HEK293 (cell line): ENCODE results near the gene KIF7.
A peak's percentile ranks its signal among the peaks of the same experiment; 100 is the strongest.

Experiments
- CTCF ChIA-PET: fragments of 350-600 bp; formaldehyde crosslinking; extraction: SDS; loops from one replicate; lab custom pipeline; 2021; ENCODE audit warnings: antibody characterized with exemption; lab: Yijun Ruan, JAX
- POLR2A ChIA-PET: fragments of 300-600 bp; formaldehyde crosslinking; extraction: SDS; loops from one replicate; lab custom pipeline; 2020; ENCODE audit warnings: antibody characterized with exemption, inconsistent platforms; lab: Yijun Ruan, JAX
- H3K27ac ChIP-seq: fragments of 200-500 bp; sonication (Bioruptor generic); 2 replicates; pipeline ENCODE4 v1.5.1; 2014; ENCODE audit warnings: low read depth, low read length, control low read depth, inconsistent platforms; ENCODE audit errors: extremely low read depth
- H3K36me3 ChIP-seq, 2 experiments: fragments of 200-500 bp in 1 of 2; sonication (Bioruptor generic) in 1 of 2; 1 replicate in 1 of 2; 2 replicates in 1 of 2; pipeline ENCODE4 v1.5.1; 2014 to 2017; ENCODE audit warnings: inconsistent platforms in 2 of 2, low read length in 2 of 2; ENCODE audit not compliant: control insufficient read depth in 2 of 2, insufficient read depth in 1 of 2
- H3K4me1 ChIP-seq: fragments of 200-500 bp; sonication (Bioruptor generic); 2 replicates; pipeline ENCODE4 v1.5.1; 2014; ENCODE audit warnings: mild to moderate bottlenecking, low read length, inconsistent platforms; ENCODE audit not compliant: control insufficient read depth, insufficient read depth
- H3K4me3 ChIP-seq: 2 replicates; pipeline ENCODE4 v1.5.1; 2011; ENCODE audit warnings: low read depth, mild to moderate bottlenecking, control low read depth, low read length, moderate library complexity
- H3K9me3 ChIP-seq: fragments of 200-500 bp; sonication (Bioruptor generic); 2 replicates; pipeline ENCODE4 v1.5.1; 2014; ENCODE audit warnings: low read depth, low read length, inconsistent platforms; ENCODE audit not compliant: control insufficient read depth, insufficient read depth
- GLI4 ChIP-seq: fragments of 450-650 bp; formaldehyde crosslinking; IDR thresholded peaks from 2 replicates; pipeline ENCODE4 v1.5.1; 2016; ENCODE audit warnings: missing biosample characterization, missing genetic modification characterization
- GLIS2 ChIP-seq: fragments of 450-650 bp; formaldehyde crosslinking; IDR thresholded peaks from 2 replicates; pipeline ENCODE4 v1.5.1; 2016; ENCODE audit warnings: missing biosample characterization, missing genetic modification characterization
- MZF1 ChIP-seq: fragments of 450-650 bp; formaldehyde crosslinking; IDR thresholded peaks from 2 replicates; pipeline ENCODE4 v1.5.1; 2017; ENCODE audit warnings: missing biosample characterization, missing genetic modification characterization, borderline replicate concordance
- ZFHX2 ChIP-seq: fragments of 450-650 bp; formaldehyde crosslinking; conservative IDR thresholded peaks from 2 replicates; pipeline ENCODE4 v1.5.1; 2016; ENCODE audit warnings: missing biosample characterization, missing genetic modification characterization
- ZFP69B ChIP-seq: fragments of 450-650 bp; formaldehyde crosslinking; IDR thresholded peaks from 2 replicates; pipeline ENCODE4 v1.5.1; 2016; ENCODE audit warnings: missing biosample characterization, missing genetic modification characterization
- ZNF19 ChIP-seq: fragments of 450-650 bp; formaldehyde crosslinking; IDR thresholded peaks from 2 replicates; pipeline ENCODE4; 2016; ENCODE audit warnings: missing biosample characterization, missing genetic modification characterization, low read depth
- ZNF302 ChIP-seq: fragments of 450-650 bp; formaldehyde crosslinking; IDR thresholded peaks from 2 replicates; pipeline ENCODE4 v1.5.1; 2016; ENCODE audit warnings: missing biosample characterization, missing genetic modification characterization, low read depth
- ZNF335 ChIP-seq: fragments of 450-650 bp; formaldehyde crosslinking; conservative IDR thresholded peaks from 2 replicates; pipeline ENCODE4 v1.5.1; 2016; ENCODE audit warnings: missing biosample characterization, missing genetic modification characterization
- ZNF596 ChIP-seq: fragments of 450-650 bp; IDR thresholded peaks from 2 replicates; pipeline ENCODE4 v1.5.0; 2018; ENCODE audit warnings: missing biosample characterization, mild to moderate bottlenecking, missing genetic modification characterization, moderate library complexity
- ZNF629 ChIP-seq: fragments of 450-650 bp; formaldehyde crosslinking; IDR thresholded peaks from 2 replicates; pipeline ENCODE4 v1.5.1; 2017; ENCODE audit warnings: missing biosample characterization, missing genetic modification characterization
- ZNF701 ChIP-seq: fragments of 450-650 bp; formaldehyde crosslinking; IDR thresholded peaks from 2 replicates; pipeline ENCODE4 v1.5.1; 2016; ENCODE audit warnings: missing biosample characterization, missing genetic modification characterization
- ZNF768 ChIP-seq: fragments of 450-650 bp; formaldehyde crosslinking; IDR thresholded peaks from 2 replicates; pipeline ENCODE4 v1.5.1; 2018; ENCODE audit warnings: missing biosample characterization, mild to moderate bottlenecking, missing genetic modification characterization
- ZNF792 ChIP-seq: fragments of 450-650 bp; formaldehyde crosslinking; IDR thresholded peaks from 2 replicates; pipeline ENCODE4 v1.5.1; 2016; ENCODE audit warnings: missing biosample characterization, missing genetic modification characterization
- ZSCAN4 ChIP-seq: fragments of 450-650 bp; formaldehyde crosslinking; IDR thresholded peaks from 2 replicates; pipeline ENCODE4 v1.5.1; 2017; ENCODE audit warnings: missing biosample characterization, missing genetic modification characterization
- TF ChIP-seq, protein P1 (sequence below): fragments of 450-650 bp; formaldehyde crosslinking; IDR thresholded peaks from 2 replicates; pipeline ENCODE4 v1.5.1; 2016; ENCODE audit warnings: missing biosample characterization, missing genetic modification characterization
- TF ChIP-seq, protein P2 (sequence below): fragments of 450-650 bp; formaldehyde crosslinking; IDR thresholded peaks from 2 replicates; pipeline ENCODE4 v1.5.1; 2016; ENCODE audit warnings: missing biosample characterization, missing genetic modification characterization

KIF7 gene

DNA sequence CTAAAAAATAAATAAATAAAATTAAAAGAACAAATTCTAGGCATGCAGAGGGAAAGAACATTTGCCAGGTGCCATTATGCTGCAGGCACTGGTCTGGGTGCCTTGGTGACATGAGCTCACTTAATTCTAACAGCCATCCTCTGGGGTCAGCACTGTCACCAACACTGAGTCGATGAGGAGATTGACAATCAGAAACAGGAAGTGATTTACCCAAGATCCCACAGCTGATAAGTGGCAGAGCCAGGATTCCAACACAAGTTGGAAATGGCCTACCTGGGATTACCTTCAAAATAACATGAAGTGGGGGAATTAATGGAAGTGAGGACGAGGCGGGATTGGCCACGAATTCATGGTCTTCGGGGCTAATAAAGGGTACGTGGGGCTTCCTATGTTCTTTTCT is 20.3 kb upstream of the KIF7 start (continued):
- TF ChIP-seq ZNF302 (tag by site-specific recombination) (no peak), ZNF596 (no peak), ZFHX2 (tag by site-specific recombination) (no peak), MZF1 (no peak)
- TF ChIP-seq, all 188 proteins: peak for 0

- Histone ChIP-seq H3K4me3 (no peak overlapping the region), H3K9me3 (no peaks in the 10 kb centered on the region), H3K27ac (no peak overlapping the region), H3K4me1 (no peaks in the 10 kb centered on the region), H3K36me3 (no peaks in the 10 kb centered on the region)
- ChIA-PET CTCF (interaction anchor here (2.3 to 5.0 kb wide), 3 partner anchors 12 to 27 kb away, joined by 12 to 31 read pairs (median 15); no protein-coding TSS in a partner anchor), POLR2A (no interaction called here)
- no peak for TF ChIP-seq ZNF701 (tag by site-specific recombination)
- TF ChIP-seq ZNF629 (tag by site-specific recombination), result no peak
- TF ChIP-seq ZFP69B (tag by site-specific recombination), result no peak
- TF ChIP-seq ZSCAN4 (tag by site-specific recombination), result no peak
- no peak for TF ChIP-seq ZNF19
- TF ChIP-seq ZNF768 (tag by site-specific recombination), result no peak
Measured at GRCh38 chr15:89674526-89674925, 19.3 kb upstream of the KIF7 start.

GRCh38 chr15:89673165-89673512 is 17.9 kb upstream of the KIF7 start:
- Histone ChIP-seq H3K4me1 (no peaks in the 10 kb centered on the region), H3K27ac (no peak overlapping the region), H3K4me3 (no peak overlapping the region), H3K9me3 (no peaks in the 10 kb centered on the region), H3K36me3 (no peaks in the 10 kb centered on the region)
- ChIA-PET POLR2A (interaction anchor here (0.8 kb wide), 1 partner anchor 98 kb away, joined by 4 read pairs; the partner anchor contains the start of gene TICRR), CTCF (interaction anchor here (0.5 to 5.0 kb wide), 13 partner anchors 8 to 98 kb away, joined by 3 to 31 read pairs (median 4); partner anchors contain the start of gene TICRR)
- TF ChIP-seq ZNF335 (0 out of 2 replicates have a peak, but pooled peaks have one; percentile 12), GLI4 (tag by site-specific recombination) (no peak), ZNF768 (tag by site-specific recombination) (no peak), ZNF792 (tag by site-specific recombination) (no peak), ZNF302 (tag by site-specific recombination) (no peak), GLIS2 (tag by site-specific recombination) (no peak)
- TF ChIP-seq, protein P1, sequence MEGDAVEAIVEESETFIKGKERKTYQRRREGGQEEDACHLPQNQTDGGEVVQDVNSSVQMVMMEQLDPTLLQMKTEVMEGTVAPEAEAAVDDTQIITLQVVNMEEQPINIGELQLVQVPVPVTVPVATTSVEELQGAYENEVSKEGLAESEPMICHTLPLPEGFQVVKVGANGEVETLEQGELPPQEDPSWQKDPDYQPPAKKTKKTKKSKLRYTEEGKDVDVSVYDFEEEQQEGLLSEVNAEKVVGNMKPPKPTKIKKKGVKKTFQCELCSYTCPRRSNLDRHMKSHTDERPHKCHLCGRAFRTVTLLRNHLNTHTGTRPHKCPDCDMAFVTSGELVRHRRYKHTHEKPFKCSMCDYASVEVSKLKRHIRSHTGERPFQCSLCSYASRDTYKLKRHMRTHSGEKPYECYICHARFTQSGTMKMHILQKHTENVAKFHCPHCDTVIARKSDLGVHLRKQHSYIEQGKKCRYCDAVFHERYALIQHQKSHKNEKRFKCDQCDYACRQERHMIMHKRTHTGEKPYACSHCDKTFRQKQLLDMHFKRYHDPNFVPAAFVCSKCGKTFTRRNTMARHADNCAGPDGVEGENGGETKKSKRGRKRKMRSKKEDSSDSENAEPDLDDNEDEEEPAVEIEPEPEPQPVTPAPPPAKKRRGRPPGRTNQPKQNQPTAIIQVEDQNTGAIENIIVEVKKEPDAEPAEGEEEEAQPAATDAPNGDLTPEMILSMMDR (tag by site-specific recombination), result peak; percentile 46

GRCh38 chr15:89672221-89673164 is 17.2 kb upstream of the KIF7 start:
- ChIA-PET POLR2A (no interaction called here), CTCF (interaction anchor here (0.5 to 5.0 kb wide), 13 partner anchors 9 to 97 kb away, joined by 3 to 31 read pairs (median 4); partner anchors contain the start of gene TICRR)
- Histone ChIP-seq H3K4me1 (no peaks in the 10 kb centered on the region), H3K36me3 (no peaks in the 10 kb centered on the region), H3K27ac (no peak overlapping the region), H3K4me3 (no peak overlapping the region), H3K9me3 (no peaks in the 10 kb centered on the region)
- TF ChIP-seq, protein P2, sequence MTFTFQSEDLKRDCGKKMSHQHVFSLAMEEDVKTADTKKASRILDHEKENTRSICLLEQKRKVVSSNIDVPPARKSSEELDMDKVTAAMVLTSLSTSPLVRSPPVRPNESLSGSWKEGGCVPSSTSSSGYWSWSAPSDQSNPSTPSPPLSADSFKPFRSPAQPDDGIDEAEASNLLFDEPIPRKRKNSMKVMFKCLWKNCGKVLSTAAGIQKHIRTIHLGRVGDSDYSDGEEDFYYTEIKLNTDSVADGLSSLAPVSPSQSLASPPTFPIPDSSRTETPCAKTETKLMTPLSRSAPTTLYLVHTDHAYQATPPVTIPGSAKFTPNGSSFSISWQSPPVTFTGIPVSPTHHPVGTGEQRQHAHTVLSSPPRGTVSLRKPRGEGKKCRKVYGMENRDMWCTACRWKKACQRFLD (tag by site-specific recombination), result no peak
- peak; percentile 43; the same call in 1 of the 2 replicates for TF ChIP-seq ZNF335
